B cell (primary cell): ENCODE measurements around the gene CAPZA2. TPM values are rescaled to one million over a fixed set of nuclear protein-coding genes. Genes with fewer than 3 reads are reported as not detected.
A peak's percentile ranks its signal among the peaks of the same experiment; 100 is the strongest.

Experiments used
- ATAC-seq: fragments of 200-7000 bp; cut with Tn5 transposase; one replicate; pipeline ENCODE4 v1.10.0; 2021; ENCODE audit warnings: low read depth, mild to moderate bottlenecking, moderate number of reproducible peaks, moderate library complexity
- CTCF ChIA-PET: fragments of 350-600 bp; sonication (Branson Sonifier 250); formaldehyde crosslinking; loops from one replicate; lab custom pipeline; 2021; ENCODE audit warnings: antibody characterized with exemption, inconsistent platforms; lab: Charles Lee
- POLR2A ChIA-PET: fragments of 350-600 bp; sonication (Branson Sonifier 250); formaldehyde crosslinking; loops from one replicate; lab custom pipeline; 2021; ENCODE audit warnings: antibody characterized with exemption; lab: Charles Lee
- DNase-seq: peaks from one replicate; pipeline ENCODE4 v3.0.0; 2013
- H2AFZ ChIP-seq: 2 replicates; pipeline ENCODE4 v1.6.1; 2012; ENCODE audit warnings: mild to moderate bottlenecking, low read depth, low read length; ENCODE audit not compliant: insufficient read depth, poor library complexity, severe bottlenecking
- H3K27ac ChIP-seq, 2 donors: 1 replicate in 1 of 2; 2 replicates in 1 of 2; pipeline ENCODE4 v1.5.1; 2012 to 2013; ENCODE audit warnings: low read length in 2 of 2, mild to moderate bottlenecking in 2 of 2, moderate library complexity in 1 of 2
- H3K27me3 ChIP-seq, 4 experiments: fragments of 200-600 bp in 1 of 4; sonication (generic) in 1 of 4; replicated peaks in 1 of 4; 1 replicate in 2 of 4; 2 replicates in 2 of 4; pipeline versions ENCODE4 v1.6.1 to v1.7.0; 2013 to 2016; ENCODE audit warnings: low read length in 3 of 4, mild to moderate bottlenecking in 2 of 4, mixed read lengths in 1 of 4, moderate library complexity in 1 of 4; ENCODE audit not compliant: insufficient read depth in 4 of 4, control insufficient read depth in 3 of 4; ENCODE audit errors: control extremely low read depth in 1 of 4
- H3K36me3 ChIP-seq, 2 experiments: replicated peaks in 1 of 2; 1 replicate in 1 of 2; 2 replicates in 1 of 2; pipeline versions ENCODE4 v1.6.1 to v1.7.1; 2013; ENCODE audit warnings: low read length in 1 of 2; ENCODE audit not compliant: insufficient read depth in 2 of 2, control insufficient read depth in 1 of 2; ENCODE audit errors: control extremely low read depth in 1 of 2, extremely low read depth in 1 of 2
- H3K4me1 ChIP-seq, 2 donors: fragments of 200-600 bp in 1 of 2; sonication (generic) in 1 of 2; 1 replicate in 1 of 2; 2 replicates in 1 of 2; pipeline versions ENCODE4 v1.5.1 to v1.6.1; 2013 to 2017; ENCODE audit warnings: low read length in 2 of 2; ENCODE audit not compliant: control insufficient read depth in 2 of 2, insufficient read depth in 2 of 2
- H3K4me2 ChIP-seq: replicated peaks from 2 replicates; pipeline ENCODE3; 2012; ENCODE audit warnings: mild to moderate bottlenecking, low read depth, low read length; ENCODE audit not compliant: poor library complexity, severe bottlenecking
- H3K4me3 ChIP-seq, 5 experiments: fragments of 200-600 bp in 1 of 5; sonication (generic) in 1 of 5; 1 replicate in 3 of 5; 2 replicates in 2 of 5; pipeline versions ENCODE4 v1.5.1 to v1.7.0; 2011 to 2016; ENCODE audit warnings: low read length in 4 of 5, mild to moderate bottlenecking in 4 of 5, low read depth in 2 of 5, control low read depth in 1 of 5, moderate library complexity in 1 of 5; ENCODE audit not compliant: insufficient read depth in 1 of 5; ENCODE audit errors: control extremely low read depth in 1 of 5, extremely low read depth in 1 of 5
- H3K79me2 ChIP-seq: fragments of 200-600 bp; sonication (generic); one replicate; pipeline ENCODE4 v1.6.0; 2016; ENCODE audit warnings: low read length; ENCODE audit not compliant: control insufficient read depth, insufficient read depth
- H3K9ac ChIP-seq: fragments of 200-600 bp; sonication (generic); 2 replicates; pipeline ENCODE4 v1.6.1; 2017; ENCODE audit warnings: mild to moderate bottlenecking, low read length, moderate library complexity
- H3K9me3 ChIP-seq, 3 donors: one replicate each; pipeline versions ENCODE4 v1.6.1 to v1.7.1; 2013; ENCODE audit warnings: low read length in 2 of 3; ENCODE audit not compliant: control insufficient read depth in 2 of 3, insufficient read depth in 1 of 3; ENCODE audit errors: control extremely low read depth in 1 of 3
- H4K20me1 ChIP-seq: 2 replicates; pipeline ENCODE4 v1.6.0; 2012; ENCODE audit warnings: mild to moderate bottlenecking, low read length; ENCODE audit not compliant: insufficient read depth, control insufficient read depth, poor library complexity, severe bottlenecking
- H3K27ac Mint-ChIP-seq: one replicate; pipeline ENCODE4 v1.8.0; 2021; ENCODE audit warnings: mixed read lengths
- H3K27me3 Mint-ChIP-seq: one replicate; pipeline ENCODE4 v1.8.0; 2021; ENCODE audit warnings: mixed read lengths
- H3K4me1 Mint-ChIP-seq: one replicate; pipeline ENCODE4 v1.8.0; 2021; ENCODE audit warnings: mixed read lengths
- H3K4me3 Mint-ChIP-seq: one replicate; pipeline ENCODE4 v1.8.0; 2021; ENCODE audit warnings: mixed read lengths
- H3K9me3 Mint-ChIP-seq: one replicate; pipeline ENCODE4 v1.8.0; 2022; ENCODE audit warnings: mixed read lengths; ENCODE audit not compliant: insufficient read depth
- CTCF ChIP-seq: fragments of 200-600 bp; IDR thresholded peaks from one replicate; pipeline ENCODE4 v1.8.0; 2022; ENCODE audit warnings: antibody characterized with exemption, mild to moderate bottlenecking
- EZH2 ChIP-seq: IDR thresholded peaks from 2 replicates; pipeline ENCODE4 v1.6.1; 2012; ENCODE audit warnings: borderline replicate concordance, low read depth, mild to moderate bottlenecking, moderate library complexity, low read length; ENCODE audit not compliant: insufficient read depth, poor library complexity, severe bottlenecking
- WGBS: methylation state at CpG from one replicate; pipeline ENCODE4 v1.1.5; 2013; ENCODE audit warnings: missing lambda C conversion rate; ENCODE audit not compliant: insufficient coverage; 5-methylcytosine and 5-hydroxymethylcytosine counted together
- intact Hi-C: fragments of 100-400 bp; cut with micrococcal nuclease; formaldehyde crosslinking; loops from one replicate; pipeline ENCODE4 v1.10.0; 2022
- polyA plus RNA-seq: library from polyadenylated mRNA; depleted of rRNA; stranded (reverse); fragments of >200 nt; gene quantifications from 2 replicates; pipeline ENCODE4 v1.2.3, GENCODE V29; 2012
- total RNA-seq, 2 donors: library from RNA; stranded (reverse); fragments of 120-200 nt in 1 of 2; gene quantifications; 1 replicate in 1 of 2; 2 replicates in 1 of 2; pipeline versions ENCODE4 v1.2.3 to v1.2.4, GENCODE V29; 2013 to 2022

CAPZA2 gene
- total and polyA plus RNA-seq, 2 donors (not counting 1 experiment from before 2014, with no cell fraction given) = 15.0 to 79.0 TPM

- DNase-seq (no peak), ATAC-seq (peak; percentile 19)
- Histone ChIP-seq H3K9me3 (no peaks in the 10 kb centered on the region), H3K27me3 (peaks cover 0 to 19% (median 2%) of the 10 kb centered on the region in 4 experiments), H3K4me3 (peak overlapping the region in 4 of 5 experiments; percentile 44 to 80 (median 70)), H3K9ac (peak overlapping the region; percentile 80), H3K27ac (peak overlapping the region in 1 of 2 donors; percentile 43), H3K79me2 (no peaks in the 10 kb centered on the region), H3K4me1 (peaks cover 12 to 13% of the 10 kb centered on the region in 2 donors), H2AFZ (peak overlapping the region; percentile 83), H3K4me2 (peak overlapping the region; percentile 95), H3K36me3 (no peaks in the 10 kb centered on the region), H4K20me1 (no peaks in the 10 kb centered on the region)
- Mint-ChIP-seq H3K27me3 (peaks cover 3% of the 10 kb centered on the region), H3K4me3 (peak overlapping the region; percentile 97), H3K9me3 (no peaks in the 10 kb centered on the region), H3K27ac (peak overlapping the region; percentile 93), H3K4me1 (peaks cover 20% of the 10 kb centered on the region)
- TF ChIP-seq CTCF = no peak
- ChIA-PET CTCF (interaction anchor here (0.8 to 1.1 kb wide), 3 partner anchors 21 to 172 kb away, joined by 3 to 4 read pairs (median 3); no protein-coding TSS in a partner anchor), POLR2A (no interaction called here)
- intact Hi-C loops = loop anchor here (1.0 to 10.0 kb wide), 2 partner anchors 92 to 429 kb away; partner anchors contain the start of genes CAPZA2 and CAV1
- WGBS = under 1% methylated on average over 56 of the region's 63 CpGs
These were observed 91.8 kb downstream of the CAPZA2 start for GRCh38 chr7:116953906-116954838.

- H2AFZ ChIP-seq = no peak overlapping the region
- no peaks in the 10 kb centered on the region for H3K9me3 Mint-ChIP-seq
- peaks cover 20% of the 10 kb centered on the region for H3K4me1 Mint-ChIP-seq
- no peak for DNase-seq
- POLR2A ChIA-PET = no interaction called here
- ATAC-seq = no peak
- no peak overlapping the region for H3K4me3 ChIP-seq
- H3K4me2 ChIP-seq = no peak overlapping the region
- H3K27me3 Mint-ChIP-seq = peaks cover 3% of the 10 kb centered on the region
- no peaks in the 10 kb centered on the region for H4K20me1 ChIP-seq
- no peak overlapping the region for H3K27ac ChIP-seq
- H3K9ac ChIP-seq = no peak overlapping the region
- H3K27ac Mint-ChIP-seq = no peak overlapping the region
- intact Hi-C loops = loop anchor here (10.0 kb wide), 1 partner anchor 431 kb away; the partner anchor contains the start of gene CAV1
- CTCF ChIA-PET = no interaction called here
- no peaks in the 10 kb centered on the region for H3K79me2 ChIP-seq
- TF ChIP-seq CTCF = no peak
- TF ChIP-seq EZH2 = no peak
- no peaks in the 10 kb centered on the region for H3K9me3 ChIP-seq
- no peaks in the 10 kb centered on the region for H3K36me3 ChIP-seq
- H3K27me3 ChIP-seq = peaks cover 0 to 16% (median 2%) of the 10 kb centered on the region in 4 experiments
- H3K4me3 Mint-ChIP-seq = no peak overlapping the region
- H3K4me1 ChIP-seq = peaks cover 12 to 13% of the 10 kb centered on the region in 2 donors
These were observed 93.0 kb downstream of the CAPZA2 start for GRCh38 chr7:116955340-116955739.
